ENCODE measurements around the gene SPRED3. TPM values are rescaled to one million over a fixed set of nuclear protein-coding genes. Genes with fewer than 3 reads are reported as not detected.
"Not testable (repeated sequence)": the region's sequence is repeated elsewhere in the genome, so short reads cannot be mapped to it uniquely, and the experiment has no call there.

Gene SPRED3
- total and polyA plus RNA-seq, 7 experiments from 2014 or later = 0.12 to 2.9 (median 2.6) TPM

- Mint-ChIP-seq H3K36me3 (no peaks in the 10 kb centered on the region), H3K9me3 (no peaks in the 10 kb centered on the region), H3K4me1 (peaks cover 0 to 21% (median 15%) of the 10 kb centered on the region in 7 donors), H3K27me3 (peaks cover 0 to 38% (median 6%) of the 10 kb centered on the region in 5 donors), H3K4me3 (peak overlapping the region; percentile 62 to 94 (median 83)), H3K27ac (no peak overlapping the region)
- H3K4me1 ChIP-seq (ENCODE audit: control insufficient read depth in 2 of 2, insufficient read depth in 2 of 2, low read length in 2 of 2) = peaks cover 0 to 6% of the 10 kb centered on the region in 2 donors
- no peaks in the 10 kb centered on the region for H3K27me3 ChIP-seq (ENCODE audit: control insufficient read depth in 2 of 2, insufficient read depth in 2 of 2, low read length in 2 of 2)
- H3K9me3 ChIP-seq (ENCODE audit: control insufficient read depth in 2 of 3, low read length in 3 of 3) = no peaks in the 10 kb centered on the region
- intact Hi-C loops (cut with micrococcal nuclease) = loop anchor here (1.0 kb wide), 4 partner anchors 13 to 45 kb away; partner anchors contain the start of genes PSMD8 (in 2 of the 2), GGN (in 1 of the 2) and SPRED3 (in 1 of the 2)
- H3K36me3 ChIP-seq (ENCODE audit: control insufficient read depth in 2 of 3, insufficient read depth in 3 of 3, low read length in 3 of 3) = no peaks in the 10 kb centered on the region
- ATAC-seq = peak; percentile 83
- CTCF ChIA-PET = interaction anchor here (1.2 kb wide), 1 partner anchor 459 kb away, joined by 3 read pairs; no protein-coding TSS in a partner anchor
- POLR2A ChIA-PET = no interaction called here
- no peak overlapping the region for H3K27ac ChIP-seq (ENCODE audit: low read depth, low read length)
- peak in 8 of 9 donors; percentile 17 to 80 (median 34) for DNase-seq
- H3K4me3 ChIP-seq (ENCODE audit: low read length) = peak overlapping the region; percentile 55
These were observed 26.8 kb upstream of the SPRED3 start for GRCh38 chr19:38361633-38362075.

- H3K9me3 Mint-ChIP-seq = no peaks in the 10 kb centered on the region
- H3K27ac ChIP-seq (ENCODE audit: low read depth, low read length) = no peak overlapping the region
- peak overlapping the region; percentile 55 for H3K4me3 ChIP-seq (ENCODE audit: low read length)
- no peaks in the 10 kb centered on the region for H3K36me3 Mint-ChIP-seq
- H3K27me3 ChIP-seq (ENCODE audit: control insufficient read depth in 2 of 2, insufficient read depth in 2 of 2, low read length in 2 of 2) = no peaks in the 10 kb centered on the region
- DNase-seq (peak in 8 of 9 donors; percentile 20 to 87 (median 35)), ATAC-seq (peak; percentile 70)
- no peaks in the 10 kb centered on the region for H3K9me3 ChIP-seq (ENCODE audit: control insufficient read depth in 2 of 3, low read length in 3 of 3)
- POLR2A ChIA-PET = no interaction called here
- H3K27me3 Mint-ChIP-seq = peaks cover 0 to 38% (median 8%) of the 10 kb centered on the region in 5 donors
- CTCF ChIA-PET = interaction anchor here (0.6 kb wide), 1 partner anchor 12 kb away, joined by 3 read pairs; the partner anchor contains the start of gene PSMD8
- peak overlapping the region in 1 of 9 donors; percentile 83 for H3K27ac Mint-ChIP-seq
- peaks cover 0 to 21% (median 15%) of the 10 kb centered on the region in 7 donors for H3K4me1 Mint-ChIP-seq
- H3K4me1 ChIP-seq (ENCODE audit: control insufficient read depth in 2 of 2, insufficient read depth in 2 of 2, low read length in 2 of 2) = peaks cover 0 to 6% of the 10 kb centered on the region in 2 donors
- intact Hi-C loops (cut with micrococcal nuclease) = loop anchor here (1.0 kb wide), 4 partner anchors 12 to 46 kb away; partner anchors contain the start of genes PSMD8 (in 2 of the 2), GGN (in 1 of the 2) and SPRED3 (in 1 of the 2)
- peak overlapping the region; percentile 62 to 94 (median 83) for H3K4me3 Mint-ChIP-seq
- H3K36me3 ChIP-seq (ENCODE audit: control insufficient read depth in 2 of 3, insufficient read depth in 3 of 3, low read length in 3 of 3) = no peaks in the 10 kb centered on the region
These were observed 26.2 kb upstream of the SPRED3 start for GRCh38 chr19:38362076-38362945.

- ATAC-seq; H3K27ac ChIP-seq (ENCODE audit: low read depth, low read length); H3K36me3 Mint-ChIP-seq; H3K9me3 ChIP-seq (ENCODE audit: control insufficient read depth in 2 of 3, low read length in 3 of 3); H3K9me3 Mint-ChIP-seq; DNase-seq; H3K27ac Mint-ChIP-seq; H3K27me3 ChIP-seq (ENCODE audit: control insufficient read depth in 2 of 2, insufficient read depth in 2 of 2, low read length in 2 of 2); H3K36me3 ChIP-seq (ENCODE audit: control insufficient read depth in 2 of 3, insufficient read depth in 3 of 3, low read length in 3 of 3); POLR2A ChIA-PET; H3K4me1 ChIP-seq (ENCODE audit: control insufficient read depth in 2 of 2, insufficient read depth in 2 of 2, low read length in 2 of 2): not testable (repeated sequence)
- CTCF ChIA-PET = interaction anchor here (0.6 kb wide), 1 partner anchor 11 kb away, joined by 3 read pairs; the partner anchor contains the start of gene PSMD8
- H3K4me3 Mint-ChIP-seq = peak overlapping the region in 8 of 10 donors; percentile 48 to 87 (median 68)
- H3K4me1 Mint-ChIP-seq = peaks cover 0 to 21% (median 15%) of the 10 kb centered on the region in 7 donors
- H3K4me3 ChIP-seq (ENCODE audit: low read length) = peak overlapping the region; percentile 55
- H3K27me3 Mint-ChIP-seq = peaks cover 0 to 35% (median 9%) of the 10 kb centered on the region in 5 donors
- intact Hi-C loops (cut with micrococcal nuclease) = loop anchor here (1.0 kb wide), 4 partner anchors 11 to 47 kb away; partner anchors contain the start of genes PSMD8 (in 2 of the 2), GGN (in 1 of the 2) and SPRED3 (in 1 of the 2)
These were observed 25.4 kb upstream of the SPRED3 start for GRCh38 chr19:38362946-38363688.

GRCh38 chr19:38367041-38367440 is 21.5 kb upstream of the SPRED3 start:
- no peak for DNase-seq
- no peaks in the 10 kb centered on the region for H3K9me3 ChIP-seq (ENCODE audit: control insufficient read depth in 2 of 3, low read length in 3 of 3)
- Mint-ChIP-seq H3K27me3 (peaks cover 0 to 16% (median 5%) of the 10 kb centered on the region in 5 donors), H3K4me1 (peaks cover 0 to 9% (median 0%) of the 10 kb centered on the region in 7 donors), H3K9me3 (no peaks in the 10 kb centered on the region), H3K36me3 (peaks cover 0 to 3% (median 0%) of the 10 kb centered on the region in 5 donors), H3K27ac (peak overlapping the region in 1 of 9 donors; percentile 46), H3K4me3 (peak overlapping the region in 1 of 10 donors; percentile 29)
- no peak overlapping the region for H3K27ac ChIP-seq (ENCODE audit: low read depth, low read length)
- CTCF ChIA-PET = no interaction called here
- POLR2A ChIA-PET = no interaction called here
- H3K4me3 ChIP-seq (ENCODE audit: low read length) = no peak overlapping the region
- no peak for ATAC-seq
- H3K27me3 ChIP-seq (ENCODE audit: control insufficient read depth in 2 of 2, insufficient read depth in 2 of 2, low read length in 2 of 2) = peaks cover 0 to 4% of the 10 kb centered on the region in 2 donors
- intact Hi-C loops (cut with micrococcal nuclease) = no loop called here
- no peaks in the 10 kb centered on the region for H3K36me3 ChIP-seq (ENCODE audit: control insufficient read depth in 2 of 3, insufficient read depth in 3 of 3, low read length in 3 of 3)
- H3K4me1 ChIP-seq (ENCODE audit: control insufficient read depth in 2 of 2, insufficient read depth in 2 of 2, low read length in 2 of 2) = peaks cover 0 to 6% of the 10 kb centered on the region in 2 donors

- Mint-ChIP-seq H3K27ac (no peak overlapping the region), H3K36me3 (peaks cover 0 to 4% (median under 1%) of the 10 kb centered on the region in 5 donors), H3K4me1 (peaks cover 1 to 7% (median 6%) of the 10 kb centered on the region in 7 donors), H3K9me3 (no peaks in the 10 kb centered on the region), H3K27me3 (peaks cover 0 to 16% (median 5%) of the 10 kb centered on the region in 5 donors), H3K4me3 (no peak overlapping the region)
- ATAC-seq = no peak
- no peaks in the 10 kb centered on the region for H3K36me3 ChIP-seq (ENCODE audit: control insufficient read depth in 2 of 3, insufficient read depth in 3 of 3, low read length in 3 of 3)
- no peaks in the 10 kb centered on the region for H3K4me1 ChIP-seq (ENCODE audit: control insufficient read depth in 2 of 2, insufficient read depth in 2 of 2, low read length in 2 of 2)
- no peaks in the 10 kb centered on the region for H3K9me3 ChIP-seq (ENCODE audit: control insufficient read depth in 2 of 3, low read length in 3 of 3)
- no peak overlapping the region for H3K27ac ChIP-seq (ENCODE audit: low read depth, low read length)
- no peak overlapping the region for H3K4me3 ChIP-seq (ENCODE audit: low read length)
- intact Hi-C loops (cut with micrococcal nuclease) = no loop called here
- no peak for DNase-seq
- POLR2A ChIA-PET = no interaction called here
- H3K27me3 ChIP-seq (ENCODE audit: control insufficient read depth in 2 of 2, insufficient read depth in 2 of 2, low read length in 2 of 2) = peaks cover 0 to 4% of the 10 kb centered on the region in 2 donors
- CTCF ChIA-PET = no interaction called here
These were observed 18.9 kb upstream of the SPRED3 start for GRCh38 chr19:38369584-38369983.

GRCh38 chr19:38370299-38370698 is 18.2 kb upstream of the SPRED3 start:
- DNase-seq (no peak), ATAC-seq (no peak)
- Histone ChIP-seq H3K36me3 (ENCODE audit: control insufficient read depth in 2 of 3, insufficient read depth in 3 of 3, low read length in 3 of 3) (peaks cover 0 to 4% (median 0%) of the 10 kb centered on the region in 3 experiments), H3K9me3 (ENCODE audit: control insufficient read depth in 2 of 3, low read length in 3 of 3) (no peaks in the 10 kb centered on the region), H3K27ac (ENCODE audit: low read depth, low read length) (no peak overlapping the region), H3K27me3 (ENCODE audit: control insufficient read depth in 2 of 2, insufficient read depth in 2 of 2, low read length in 2 of 2) (peaks cover 0 to 4% of the 10 kb centered on the region in 2 donors), H3K4me3 (ENCODE audit: low read length) (no peak overlapping the region), H3K4me1 (ENCODE audit: control insufficient read depth in 2 of 2, insufficient read depth in 2 of 2, low read length in 2 of 2) (peaks cover under 1 to 3% of the 10 kb centered on the region in 2 donors)
- Mint-ChIP-seq H3K27ac (peak overlapping the region in 1 of 9 donors; percentile 74), H3K4me1 (peaks cover 8 to 14% (median 13%) of the 10 kb centered on the region in 7 donors), H3K4me3 (no peak overlapping the region), H3K27me3 (peaks cover 0 to 16% (median 5%) of the 10 kb centered on the region in 5 donors), H3K36me3 (peaks cover 0 to 11% (median 6%) of the 10 kb centered on the region in 5 donors), H3K9me3 (no peaks in the 10 kb centered on the region)
- intact Hi-C loops (cut with micrococcal nuclease) = no loop called here
- ChIA-PET CTCF (no interaction called here), POLR2A (interaction anchor here (0.7 kb wide), 1 partner anchor 102 kb away, joined by 3 read pairs; no protein-coding TSS in a partner anchor)

All from naive thymus-derived CD4-positive, alpha-beta T cell (primary cell).